Vagina (tissue), 2 donors: ENCODE measurements around the gene RPS6KA2. TPM values are rescaled to one million over a fixed set of nuclear protein-coding genes. Genes with fewer than 3 reads are reported as not detected.
"Not testable (repeated sequence)": the region's sequence is repeated elsewhere in the genome, so short reads cannot be mapped to it uniquely, and the experiment has no call there.

Source experiments
- DNase-seq, 2 donors: peaks; one replicate each; pipeline ENCODE4 v3.0.0-alpha.2; 2017; ENCODE audit errors: extremely low spot score in 2 of 2
- H3K27ac ChIP-seq: fragments of 200-600 bp; sonication (generic); one replicate; pipeline ENCODE4 v1.5.1; 2019
- H3K27me3 ChIP-seq: fragments of 200-600 bp; sonication (generic); one replicate; pipeline ENCODE4 v1.5.1; 2019
- H3K36me3 ChIP-seq, 2 donors: fragments of 200-600 bp; sonication (generic); one replicate each; pipeline ENCODE4 v1.5.1; 2017 to 2019
- H3K4me1 ChIP-seq: fragments of 200-600 bp; sonication (generic); one replicate; pipeline ENCODE4 v1.5.1; 2019
- H3K4me3 ChIP-seq, 2 donors: fragments of 200-600 bp; sonication (generic); 1 replicate in 1 of 2; 2 replicates in 1 of 2; pipeline ENCODE4 v1.5.1; 2016 to 2019
- H3K9me3 ChIP-seq: fragments of 200-600 bp; sonication (generic); one replicate; pipeline ENCODE4 v1.5.1; 2019
- CTCF ChIP-seq, 3 experiments: fragments of 450-650 bp in 2 of 3; fragments of 200-600 bp in 1 of 3; sonication (generic) in 1 of 3; IDR thresholded peaks; one replicate each; pipeline ENCODE4 v1.5.1; 2017 to 2019; ENCODE audit warnings: antibody characterized with exemption in 3 of 3, mild to moderate bottlenecking in 2 of 3, moderate library complexity in 2 of 3
- POLR2A ChIP-seq, 2 donors: fragments of 450-650 bp; IDR thresholded peaks; one replicate each; pipeline ENCODE4 v1.6.1; 2017; ENCODE audit warnings: antibody characterized with exemption in 2 of 2, mild to moderate bottlenecking in 2 of 2, moderate library complexity in 2 of 2
- POLR2AphosphoS5 ChIP-seq, 2 donors: sonication (generic); formaldehyde crosslinking; IDR thresholded peaks; one replicate each; pipeline ENCODE4 v1.9.0; 2017; ENCODE audit warnings: antibody characterized with exemption in 2 of 2, mild to moderate bottlenecking in 2 of 2, low read depth in 1 of 2; ENCODE audit not compliant: insufficient read depth in 1 of 2
- intact Hi-C: fragments of 100-400 bp; cut with DNase I; formaldehyde crosslinking; loops from one replicate; pipeline ENCODE4 v1.15.1; 2023
- total RNA-seq: library from RNA; depleted of rRNA; stranded (reverse); fragments of >200 nt; gene quantifications from one replicate; pipeline ENCODE4 v1.2.3, GENCODE V29; 2016

The RPS6KA2 gene
- total RNA-seq, 1 donor from 2014 or later, result 65.1 TPM

GRCh38 chr6:166541366-166541765, 85.7 kb downstream of the RPS6KA2 start:
- intact Hi-C loops, result no loop called here
- H3K27me3 ChIP-seq, result no peaks in the 10 kb centered on the region
- H3K4me1 ChIP-seq, result peaks cover 33% of the 10 kb centered on the region
- no peaks in the 10 kb centered on the region for H3K9me3 ChIP-seq
- TF ChIP-seq POLR2AphosphoS5 (IDR thresholded peaks at IDR 0.05; ENCODE audit: insufficient read depth in 1 of 2, low read depth in 1 of 2), result peak in 1 of 2 donors; percentile 24
- TF ChIP-seq CTCF (IDR thresholded peaks at IDR 0.05), result no peak
- no peak overlapping the region for H3K27ac ChIP-seq
- peaks cover 0 to 5% of the 10 kb centered on the region in 2 donors for H3K36me3 ChIP-seq
- no peak overlapping the region for H3K4me3 ChIP-seq
- DNase-seq, result no peak

DNA sequence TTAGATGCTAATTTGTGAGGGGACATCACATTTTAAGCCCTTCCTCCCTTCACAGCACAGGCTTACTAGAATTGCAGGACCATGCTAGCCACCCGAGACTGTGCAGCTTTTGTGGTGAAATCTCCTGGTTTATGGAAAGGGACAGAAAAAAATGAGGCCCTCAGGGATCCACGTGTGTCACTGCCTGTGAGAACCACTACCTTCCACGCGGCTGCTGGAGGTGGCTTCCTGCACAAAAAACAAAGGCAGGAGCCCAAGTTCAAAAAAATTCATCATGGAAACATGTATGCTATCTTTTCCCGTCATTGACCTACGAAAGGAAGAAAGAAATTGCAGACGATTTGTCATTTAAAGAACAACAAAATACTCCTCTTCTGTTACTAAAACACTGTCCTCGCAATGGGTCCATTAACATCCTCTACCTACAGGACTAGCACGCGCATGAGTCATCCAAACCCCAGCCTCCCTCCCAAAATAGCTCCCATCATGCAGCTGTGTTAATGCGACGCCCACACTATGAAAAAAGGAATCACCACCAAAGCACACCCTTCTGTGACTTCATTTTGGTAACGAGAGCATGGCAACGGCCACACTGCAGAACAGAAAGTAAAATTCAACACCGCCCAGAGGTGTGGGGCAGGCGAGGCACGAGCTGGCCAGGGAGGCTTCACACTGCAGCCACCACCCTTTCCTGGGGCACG, 86.3 kb downstream of the RPS6KA2 start:
- Histone ChIP-seq H3K4me3 (no peak overlapping the region), H3K9me3 (no peaks in the 10 kb centered on the region), H3K27ac (no peak overlapping the region), H3K36me3 (peaks cover 0 to 5% of the 10 kb centered on the region in 2 donors), H3K27me3 (no peaks in the 10 kb centered on the region), H3K4me1 (peaks cover 33% of the 10 kb centered on the region)
- intact Hi-C loops, result no loop called here
- DNase-seq, result no peak
- TF ChIP-seq POLR2A (IDR thresholded peaks at IDR 0.05) (no peak), POLR2AphosphoS5 (IDR thresholded peaks at IDR 0.05; ENCODE audit: insufficient read depth in 1 of 2, low read depth in 1 of 2) (peak in 1 of 2 donors; percentile 37)

- TF ChIP-seq POLR2AphosphoS5 (IDR thresholded peaks at IDR 0.05; ENCODE audit: insufficient read depth in 1 of 2, low read depth in 1 of 2) (no peak), CTCF (IDR thresholded peaks at IDR 0.05) (no peak), POLR2A (IDR thresholded peaks at IDR 0.05) (no peak)
- peaks cover 0 to 5% of the 10 kb centered on the region in 2 donors for H3K36me3 ChIP-seq
- no peak for DNase-seq
- H3K27ac ChIP-seq, result no peak overlapping the region
- peaks cover 33% of the 10 kb centered on the region for H3K4me1 ChIP-seq
- H3K4me3 ChIP-seq, result no peak overlapping the region
- H3K9me3 ChIP-seq, result no peaks in the 10 kb centered on the region
- H3K27me3 ChIP-seq, result no peaks in the 10 kb centered on the region
- intact Hi-C loops, result no loop called here
These were observed 87.5 kb downstream of the RPS6KA2 start for GRCh38 chr6:166539543-166539942.

GRCh38 chr6:166539011-166539385, 88.1 kb downstream of the RPS6KA2 start:
- intact Hi-C loops, H3K27me3 ChIP-seq, H3K9me3 ChIP-seq, H3K27ac ChIP-seq, H3K36me3 ChIP-seq, H3K4me3 ChIP-seq, DNase-seq: not testable (repeated sequence)
- peaks cover 33% of the 10 kb centered on the region for H3K4me1 ChIP-seq

DNA sequence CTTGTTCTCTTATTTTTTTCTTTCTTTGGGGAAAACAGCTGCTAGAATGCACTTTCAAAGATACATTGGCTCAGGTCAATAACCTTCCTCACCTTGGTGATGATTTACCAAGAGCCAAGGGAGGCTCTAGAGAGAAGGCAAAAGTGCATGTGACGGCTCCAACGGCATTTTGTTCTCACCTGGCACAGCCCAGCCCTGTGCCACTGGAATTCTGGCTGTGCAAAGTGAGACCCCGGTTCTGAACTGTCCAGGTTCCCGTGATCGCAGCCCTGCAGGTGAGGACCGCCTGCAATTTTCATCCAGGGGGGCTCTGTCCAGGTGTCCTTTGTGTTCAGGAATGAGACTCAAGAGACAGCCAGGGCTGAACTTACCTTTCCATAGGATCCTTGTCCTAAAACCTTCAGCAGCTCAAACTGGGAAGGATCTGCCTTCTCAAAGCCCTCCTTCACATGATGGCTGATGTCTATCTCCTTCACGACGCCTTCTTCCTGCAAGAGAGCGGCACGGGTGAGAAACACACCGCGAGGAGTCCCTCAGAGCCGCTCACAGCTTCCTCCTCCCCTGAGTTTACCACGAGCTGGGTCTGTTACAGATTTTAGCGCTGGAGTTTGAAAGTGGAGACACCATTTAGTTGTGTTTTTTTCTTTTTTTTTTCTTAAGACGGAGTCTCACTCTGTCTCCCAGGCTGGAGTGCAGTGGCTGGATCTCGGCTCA, 88.6 kb downstream of the RPS6KA2 start:
- peaks cover 0 to 5% of the 10 kb centered on the region in 2 donors for H3K36me3 ChIP-seq
- H3K27ac ChIP-seq, result no peak overlapping the region
- H3K4me1 ChIP-seq, result peaks cover 30% of the 10 kb centered on the region

More for the DNA sequence above, 88.6 kb downstream of the RPS6KA2 start:
- no peak for TF ChIP-seq POLR2AphosphoS5 (IDR thresholded peaks at IDR 0.05; ENCODE audit: insufficient read depth in 1 of 2, low read depth in 1 of 2)
- TF ChIP-seq POLR2A (IDR thresholded peaks at IDR 0.05), result no peak
- TF ChIP-seq CTCF (IDR thresholded peaks at IDR 0.05), result no peak
- intact Hi-C loops, result no loop called here
- Histone ChIP-seq H3K27me3 (no peaks in the 10 kb centered on the region), H3K9me3 (no peaks in the 10 kb centered on the region), H3K4me3 (no peak overlapping the region)
- DNase-seq, result no peak
